PFSK-1 (cell line): ENCODE results near the gene IFNL2.

Source experiments
- POLR2AphosphoS5 ChIP-seq: IDR thresholded peaks from 2 replicates; pipeline ENCODE4 v1.6.1; 2012; ENCODE audit warnings: low read depth, mild to moderate bottlenecking, control low read depth, low read length, moderate library complexity
- REST ChIP-seq, 2 experiments: IDR thresholded peaks; 2 replicates each; pipeline versions ENCODE4 v1.6.1 to v1.8.0; 2011 to 2012; ENCODE audit warnings: low read depth in 2 of 2, low read length in 2 of 2, control low read depth in 1 of 2, inconsistent platforms in 1 of 2, mild to moderate bottlenecking in 1 of 2, moderate library complexity in 1 of 2; ENCODE audit not compliant: insufficient read depth in 1 of 2
- SIN3A ChIP-seq: IDR thresholded peaks from 2 replicates; pipeline ENCODE4 v1.6.1; 2012; ENCODE audit warnings: mild to moderate bottlenecking, low read length, moderate library complexity, borderline replicate concordance; ENCODE audit not compliant: insufficient read depth
- TAF1 ChIP-seq: IDR thresholded peaks from 2 replicates; pipeline ENCODE4 v1.6.1; 2012; ENCODE audit warnings: low read length, control low read depth, borderline replicate concordance; ENCODE audit not compliant: insufficient read depth

- TF ChIP-seq POLR2AphosphoS5 (no peak), SIN3A (no peak), REST (IDR thresholded peaks at IDR 0.05; ENCODE audit: insufficient read depth in 1 of 2, low read depth in 2 of 2, low read length in 2 of 2) (no peak), TAF1 (no peak)
Observed at GRCh38 chr19:39262496-39262895, 5.7 kb upstream of the IFNL2 start.
